GM12864 (cell line): ENCODE data around the gene SLC25A13.

Experiments
- DNase-seq: peaks from one replicate; pipeline ENCODE4 v3.0.0-alpha.2; 2011; ENCODE audit warnings: low read depth
- H3K4me3 ChIP-seq: 2 replicates; pipeline ENCODE4 v1.5.1; 2011; ENCODE audit warnings: mild to moderate bottlenecking, low read depth, low read length, control low read depth
- CTCF ChIP-seq: IDR thresholded peaks from 2 replicates; pipeline ENCODE4 v1.5.1; 2011; ENCODE audit warnings: low read depth, mild to moderate bottlenecking, moderate library complexity, low read length, control low read depth, inconsistent platforms; ENCODE audit errors: missing control alignments

SLC25A13 gene

GRCh38 chr7:96097835-96098234, 224.1 kb downstream of the SLC25A13 start:
- no peak for DNase-seq
- no peak for TF ChIP-seq CTCF
- H3K4me3 ChIP-seq, result no peak overlapping the region

GRCh38 chr7:96093435-96093834, 228.5 kb downstream of the SLC25A13 start:
- H3K4me3 ChIP-seq, result no peak overlapping the region
- TF ChIP-seq CTCF, result no peak
- no peak for DNase-seq

GRCh38 chr7:96090756-96091155, 231.1 kb downstream of the SLC25A13 start:
- no peak for TF ChIP-seq CTCF
- no peak for DNase-seq
- no peak overlapping the region for H3K4me3 ChIP-seq

- H3K4me3 ChIP-seq, result no peak overlapping the region
- no peak for TF ChIP-seq CTCF
- DNase-seq, result no peak
Measured at GRCh38 chr7:96089511-96089910, 232.4 kb downstream of the SLC25A13 start.

GRCh38 chr7:96088579-96088978, 233.3 kb downstream of the SLC25A13 start:
- no peak overlapping the region for H3K4me3 ChIP-seq
- no peak for DNase-seq
- no peak for TF ChIP-seq CTCF

- DNase-seq, result no peak
- H3K4me3 ChIP-seq, result no peak overlapping the region
- TF ChIP-seq CTCF, result no peak
Measured at GRCh38 chr7:96085953-96086352, 235.9 kb downstream of the SLC25A13 start.

- DNase-seq, result no peak
- TF ChIP-seq CTCF, result no peak
- no peak overlapping the region for H3K4me3 ChIP-seq
Measured at GRCh38 chr7:96084881-96085553, 236.9 kb downstream of the SLC25A13 start.
